ENCODE data around the gene DNAH8.

- no peak for TF ChIP-seq CTCF (IDR thresholded peaks at IDR 0.05)
- no peak for TF ChIP-seq POLR2AphosphoS5 (IDR thresholded peaks at IDR 0.05)
- TF ChIP-seq EP300 (IDR thresholded peaks at IDR 0.05), result no peak
These were observed 138.1 kb downstream of the DNAH8 start for GRCh38 chr6:38853236-38853635.

All from sigmoid colon (tissue), 4 donors.